Stimulated activated naive CD8-positive, alpha-beta T cell treated with anti-CD3 and anti-CD28 coated beads, Interleukin-15, Interleukin-2, amounts not matched to agents 100 U/mL and 50 U/mL, for 24 hours (primary cell): ENCODE results near the gene BCOR.

Source experiments
- ATAC-seq: fragments of 150-1000 bp; cut with Tn5 transposase; one replicate; pipeline ENCODE4 v1.10.0; 2021
- DNase-seq: peaks from one replicate; pipeline ENCODE4 v3.0.0; 2021

BCOR gene

DNA sequence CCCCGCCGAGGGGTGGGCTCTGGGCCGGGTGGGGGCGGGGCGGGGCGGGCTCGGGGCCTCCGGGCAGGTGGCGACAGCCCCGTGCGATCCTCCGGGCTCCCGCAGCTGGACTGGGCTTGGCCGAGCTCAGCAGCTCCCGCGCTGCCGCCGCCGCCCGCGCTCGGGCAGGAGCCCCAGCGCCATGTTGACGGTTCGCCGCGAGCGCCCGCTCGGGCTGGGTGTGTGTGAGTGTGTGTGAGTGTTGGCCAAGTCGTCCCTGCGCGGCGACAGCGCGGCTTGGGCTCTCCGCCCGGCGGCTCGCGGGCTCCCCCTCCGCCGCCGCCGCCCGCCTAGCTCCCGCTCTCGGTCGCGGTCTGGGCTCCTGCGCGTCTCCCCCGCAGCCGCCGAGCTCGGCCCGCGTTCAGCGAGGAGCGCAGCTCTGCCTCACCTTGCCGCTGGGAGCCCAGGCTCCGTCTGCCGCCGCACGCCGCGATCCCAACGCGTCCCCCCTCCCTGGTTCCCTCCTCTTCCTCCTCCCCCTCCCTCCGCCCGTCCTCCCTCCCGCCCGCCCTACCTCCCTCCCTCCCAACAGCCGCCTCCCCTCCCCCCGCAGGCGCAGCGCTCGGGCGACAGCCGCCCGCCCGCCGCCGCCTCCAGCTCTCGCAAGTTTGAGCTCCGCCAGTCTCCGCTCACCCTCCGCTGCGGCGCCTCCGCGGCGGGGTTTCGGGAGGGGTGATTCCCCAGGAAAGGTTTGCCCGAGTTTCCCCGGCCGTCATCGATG lies at the start of gene BCOR:
Gene BCOR, minus strand, starts transcription at position 455 of the 760 bp plus-strand sequence. CDS start 20,029 bp downstream, outside the sequence.
- DNase-seq (peak; percentile 80), ATAC-seq (peak; percentile 48)

GRCh38 chrX:40147126-40147952 lies 49.6 kb upstream of the BCOR start:
- no peak for ATAC-seq
- DNase-seq: no peak

- DNase-seq (no peak), ATAC-seq (peak; percentile 47)
These were observed 48.7 kb upstream of the BCOR start for GRCh38 chrX:40146262-40147125.

- ATAC-seq (no peak), DNase-seq (no peak)
These were observed 48.1 kb upstream of the BCOR start for GRCh38 chrX:40145923-40146261.

- DNase-seq (no peak), ATAC-seq (no peak)
These were observed 47.5 kb upstream of the BCOR start for GRCh38 chrX:40145001-40145922.

GRCh38 chrX:40144576-40144975 lies 46.8 kb upstream of the BCOR start:
- no peak for ATAC-seq
- no peak for DNase-seq

DNA sequence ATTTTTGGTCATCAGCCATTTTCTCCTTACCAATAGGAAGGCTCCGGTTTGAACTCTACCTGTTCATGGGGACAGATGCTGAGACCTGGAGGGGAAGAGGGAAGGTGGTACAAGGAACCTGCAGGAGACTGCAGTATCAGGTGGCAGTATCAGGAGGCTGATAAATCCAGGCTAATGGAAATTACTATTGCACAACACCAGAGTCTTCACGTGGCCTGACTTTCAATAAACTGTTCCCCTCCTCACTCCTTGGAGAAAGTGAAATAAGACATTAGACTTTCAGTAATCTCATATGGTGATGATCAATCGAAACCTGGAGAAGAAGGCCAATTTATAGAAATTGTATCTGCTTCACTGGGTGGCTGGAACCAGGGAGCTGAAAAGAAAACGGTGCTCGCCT lies 46.2 kb upstream of the BCOR start:
- DNase-seq: no peak
- no peak for ATAC-seq

DNA sequence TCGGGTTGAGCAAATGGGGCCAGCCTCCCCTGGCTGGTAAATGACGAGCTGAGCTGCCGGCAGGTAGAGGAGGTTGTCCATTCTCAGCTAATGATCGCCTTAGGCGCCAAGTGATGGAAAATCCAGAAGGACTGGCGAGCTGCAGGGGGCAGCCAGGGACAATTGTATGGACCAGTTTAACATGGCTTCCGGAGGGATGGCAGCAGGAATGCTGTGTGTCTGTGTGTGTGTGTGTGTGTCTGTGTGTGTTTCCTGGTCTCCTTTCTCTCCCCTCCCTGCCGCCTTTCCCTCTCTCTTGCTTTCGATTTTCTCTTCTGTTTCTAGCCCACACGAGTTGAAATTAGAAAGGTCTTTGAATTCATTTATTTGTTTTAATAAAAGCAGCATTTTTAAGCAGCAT lies 45.2 kb upstream of the BCOR start:
- no peak for ATAC-seq
- DNase-seq: no peak

- DNase-seq: no peak
These were observed 44.7 kb upstream of the BCOR start for GRCh38 chrX:40142417-40142816.

DNA sequence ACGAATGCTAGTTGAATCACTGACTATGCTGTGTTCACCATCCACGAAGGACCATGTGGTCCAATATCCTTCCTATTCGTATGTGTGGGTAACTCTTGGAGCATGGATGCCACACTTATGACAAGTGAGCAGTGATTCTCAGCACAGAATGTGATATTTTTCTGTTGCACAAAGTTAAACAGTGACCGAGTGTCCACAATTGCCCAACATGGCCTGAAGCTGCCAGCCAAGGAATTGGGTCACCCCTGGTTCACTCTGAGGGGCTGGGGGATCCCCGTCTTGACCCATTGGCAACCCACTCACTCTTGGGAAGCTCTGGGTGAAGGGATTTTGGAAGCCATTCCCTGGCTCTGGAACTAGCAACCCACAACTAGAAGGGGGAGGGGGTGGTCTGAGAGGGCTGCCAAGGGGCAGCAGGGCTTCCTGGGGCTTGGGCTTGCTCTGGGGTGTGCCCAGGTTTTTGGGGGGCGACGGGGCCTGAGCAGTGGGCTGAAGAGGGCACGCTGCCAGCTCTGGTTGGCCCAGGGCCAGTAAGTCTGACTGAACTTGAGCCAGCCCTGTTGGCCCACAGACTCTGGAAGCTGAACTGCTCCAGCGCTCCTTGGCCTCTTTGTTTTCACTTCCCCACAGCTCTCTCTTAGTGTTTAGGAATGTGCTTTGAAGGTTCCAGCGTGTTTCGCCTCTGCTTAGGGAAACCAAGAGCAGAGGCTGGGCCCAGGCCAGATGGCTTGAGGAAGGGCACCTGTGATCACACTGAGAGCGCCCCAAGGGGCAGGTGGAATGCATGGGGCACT lies 43.1 kb upstream of the BCOR start:
- no peak for DNase-seq
- ATAC-seq: no peak

More at GRCh38 chrX:40142417-40142816, 44.7 kb upstream of the BCOR start:
- ATAC-seq: no peak

DNA sequence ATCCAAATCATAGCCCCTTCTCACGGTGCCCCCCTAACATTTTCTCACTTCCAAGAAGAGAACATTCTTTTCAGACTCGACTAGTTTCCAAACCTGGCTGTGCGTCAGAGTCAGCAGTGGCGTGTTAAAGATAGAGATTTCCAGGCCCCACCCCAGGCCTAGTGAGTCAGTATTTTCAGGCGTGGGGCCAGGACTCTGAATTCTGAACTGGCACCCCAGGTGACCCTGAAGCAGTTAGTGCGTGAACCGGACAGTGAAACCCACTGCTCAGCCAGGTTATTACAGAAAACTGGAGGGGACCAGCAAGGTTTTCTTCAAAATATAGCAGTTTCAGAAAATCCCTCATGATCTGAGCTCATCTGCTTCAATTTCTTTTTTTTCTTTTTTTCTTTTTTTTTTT lies 35.0 kb upstream of the BCOR start:
- ATAC-seq: no peak
- DNase-seq: no peak

- ATAC-seq (no peak), DNase-seq (no peak)
These were observed 34.0 kb upstream of the BCOR start for GRCh38 chrX:40131654-40132337.

GRCh38 chrX:40130207-40130606 lies 32.4 kb upstream of the BCOR start:
- DNase-seq (no peak), ATAC-seq (no peak)

GRCh38 chrX:40127052-40127451 lies 29.3 kb upstream of the BCOR start:
- no peak for DNase-seq
- ATAC-seq: peak; percentile 19

- no peak for ATAC-seq
- no peak for DNase-seq
These were observed 24.7 kb upstream of the BCOR start for GRCh38 chrX:40122487-40122886.

- ATAC-seq: no peak
These were observed 23.9 kb upstream of the BCOR start for GRCh38 chrX:40121618-40122017.

GRCh38 chrX:40120838-40121580 lies 23.3 kb upstream of the BCOR start:
- ATAC-seq (no peak), DNase-seq (no peak)

More at GRCh38 chrX:40121618-40122017, 23.9 kb upstream of the BCOR start:
- no peak for DNase-seq

DNA sequence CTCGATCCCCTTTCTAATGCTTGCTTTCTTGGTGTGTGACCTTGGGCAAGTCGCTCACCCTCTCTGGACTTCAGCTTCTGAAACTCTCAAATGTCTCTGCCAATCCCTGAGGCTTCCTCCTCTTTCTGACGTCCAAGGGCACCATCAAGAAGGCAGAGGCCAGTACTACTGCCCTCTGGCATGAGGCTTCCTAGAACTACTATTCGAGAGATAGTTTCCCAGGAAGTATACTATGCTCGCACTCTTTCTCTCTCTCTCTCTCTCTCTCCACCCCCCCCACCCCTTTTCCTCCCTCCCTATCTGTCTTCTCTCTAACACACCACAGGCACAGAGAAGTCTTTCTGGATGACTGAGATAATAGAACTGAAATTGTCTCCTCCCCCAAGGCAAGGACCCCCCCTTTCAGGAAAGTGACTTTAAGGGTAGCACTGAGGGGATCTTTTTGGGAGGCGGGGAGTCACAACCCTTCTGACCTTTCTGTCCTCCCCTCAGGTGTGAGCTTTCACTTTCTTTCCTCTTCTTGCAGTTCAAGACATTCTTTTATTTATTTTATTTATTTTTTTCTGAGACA lies 20.0 kb upstream of the BCOR start:
- DNase-seq (no peak), ATAC-seq (no peak)

DNA sequence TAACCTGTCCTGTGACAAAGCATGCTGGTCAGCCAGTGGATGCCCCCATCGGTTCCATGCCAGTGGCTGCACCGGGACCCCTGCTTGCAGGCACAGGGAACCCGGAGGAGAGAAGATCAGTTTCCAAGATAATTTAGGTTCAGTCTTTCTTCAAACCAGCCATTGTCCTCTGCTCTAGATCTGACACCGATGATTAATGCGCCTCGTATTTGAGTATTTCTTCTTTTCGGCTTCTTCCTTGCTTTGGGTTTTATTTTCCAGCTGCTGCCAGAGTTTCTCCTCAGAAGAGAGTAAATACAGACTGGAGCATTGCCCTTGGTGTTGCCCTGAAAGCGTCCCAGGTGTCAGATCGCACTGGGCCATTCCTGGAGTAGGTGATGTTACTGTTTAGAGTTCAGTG lies 19.2 kb upstream of the BCOR start:
- no peak for DNase-seq
- no peak for ATAC-seq
